ENCODE data around the gene MTIF3.
"Not testable (repeated sequence)": the region's sequence is repeated elsewhere in the genome, so short reads cannot be mapped to it uniquely, and the experiment has no call there.

The MTIF3 gene

GRCh38 chr13:27406178-27406939 is 44.0 kb downstream of the MTIF3 start:
- DNase-seq (ENCODE audit: insufficient read length) (no peak), FAIRE-seq (no peak)
- TF ChIP-seq POLR2A (IDR thresholded peaks at IDR 0.05; ENCODE audit: low read depth, low read length) (no peak), TAF1 (IDR thresholded peaks at IDR 0.05; ENCODE audit: borderline replicate concordance, low read depth, low read length) (no peak), POLR2AphosphoS5 (IDR thresholded peaks at IDR 0.05; ENCODE audit: low read depth, low read length) (no peak)

GRCh38 chr13:27405546-27406134 is 44.7 kb downstream of the MTIF3 start:
- no peak for TF ChIP-seq TAF1 (IDR thresholded peaks at IDR 0.05; ENCODE audit: borderline replicate concordance, low read depth, low read length)
- TF ChIP-seq POLR2A (IDR thresholded peaks at IDR 0.05; ENCODE audit: low read depth, low read length): no peak
- no peak for TF ChIP-seq POLR2AphosphoS5 (IDR thresholded peaks at IDR 0.05; ENCODE audit: low read depth, low read length)
- FAIRE-seq (no peak), DNase-seq (ENCODE audit: insufficient read length) (no peak)

GRCh38 chr13:27404680-27405079 is 45.7 kb downstream of the MTIF3 start:
- no peak for TF ChIP-seq POLR2AphosphoS5 (IDR thresholded peaks at IDR 0.05; ENCODE audit: low read depth, low read length)
- no peak for TF ChIP-seq TAF1 (IDR thresholded peaks at IDR 0.05; ENCODE audit: borderline replicate concordance, low read depth, low read length)
- TF ChIP-seq POLR2A (IDR thresholded peaks at IDR 0.05; ENCODE audit: low read depth, low read length): no peak
- DNase-seq (ENCODE audit: insufficient read length) (no peak), FAIRE-seq (no peak)

- TF ChIP-seq POLR2AphosphoS5 (IDR thresholded peaks at IDR 0.05; ENCODE audit: low read depth, low read length) (no peak), POLR2A (IDR thresholded peaks at IDR 0.05; ENCODE audit: low read depth, low read length) (no peak), TAF1 (IDR thresholded peaks at IDR 0.05; ENCODE audit: borderline replicate concordance, low read depth, low read length) (no peak)
- FAIRE-seq: no peak
- DNase-seq (ENCODE audit: insufficient read length): no peak
These were observed 46.5 kb downstream of the MTIF3 start for GRCh38 chr13:27403727-27404385.

GRCh38 chr13:27403203-27403678 is 47.1 kb downstream of the MTIF3 start:
- TF ChIP-seq POLR2A (IDR thresholded peaks at IDR 0.05; ENCODE audit: low read depth, low read length) (no peak), TAF1 (IDR thresholded peaks at IDR 0.05; ENCODE audit: borderline replicate concordance, low read depth, low read length) (no peak), POLR2AphosphoS5 (IDR thresholded peaks at IDR 0.05; ENCODE audit: low read depth, low read length) (no peak)
- DNase-seq (ENCODE audit: insufficient read length) (no peak), FAIRE-seq (no peak)

- DNase-seq (ENCODE audit: insufficient read length): no peak
- no peak for FAIRE-seq
- TF ChIP-seq POLR2A (IDR thresholded peaks at IDR 0.05; ENCODE audit: low read depth, low read length): no peak
These were observed 49.2 kb downstream of the MTIF3 start for GRCh38 chr13:27401210-27401609.

- FAIRE-seq; DNase-seq (ENCODE audit: insufficient read length): not testable (repeated sequence)
These were observed 50.0 kb downstream of the MTIF3 start for GRCh38 chr13:27400405-27400804.

GRCh38 chr13:27398360-27398759 is 52.0 kb downstream of the MTIF3 start:
- TF ChIP-seq TAF1 (IDR thresholded peaks at IDR 0.05; ENCODE audit: borderline replicate concordance, low read depth, low read length): no peak
- no peak for TF ChIP-seq POLR2AphosphoS5 (IDR thresholded peaks at IDR 0.05; ENCODE audit: low read depth, low read length)
- no peak for TF ChIP-seq POLR2A (IDR thresholded peaks at IDR 0.05; ENCODE audit: low read depth, low read length)
- FAIRE-seq (no peak), DNase-seq (ENCODE audit: insufficient read length) (no peak)

- no peak for FAIRE-seq
- TF ChIP-seq TAF1 (IDR thresholded peaks at IDR 0.05; ENCODE audit: borderline replicate concordance, low read depth, low read length) (no peak), POLR2AphosphoS5 (IDR thresholded peaks at IDR 0.05; ENCODE audit: low read depth, low read length) (no peak), POLR2A (IDR thresholded peaks at IDR 0.05; ENCODE audit: low read depth, low read length) (no peak)
- DNase-seq (ENCODE audit: insufficient read length): no peak
These were observed 54.0 kb downstream of the MTIF3 start for GRCh38 chr13:27396252-27396846.

GRCh38 chr13:27395007-27395510 is 55.3 kb downstream of the MTIF3 start:
- DNase-seq (ENCODE audit: insufficient read length) (no peak), FAIRE-seq (no peak)
- TF ChIP-seq POLR2AphosphoS5 (IDR thresholded peaks at IDR 0.05; ENCODE audit: low read depth, low read length) (no peak), POLR2A (IDR thresholded peaks at IDR 0.05; ENCODE audit: low read depth, low read length) (no peak), TAF1 (IDR thresholded peaks at IDR 0.05; ENCODE audit: borderline replicate concordance, low read depth, low read length) (no peak)

GRCh38 chr13:27393101-27393500 is 57.3 kb downstream of the MTIF3 start:
- FAIRE-seq: no peak
- TF ChIP-seq POLR2AphosphoS5 (IDR thresholded peaks at IDR 0.05; ENCODE audit: low read depth, low read length) (no peak), POLR2A (IDR thresholded peaks at IDR 0.05; ENCODE audit: low read depth, low read length) (no peak), TAF1 (IDR thresholded peaks at IDR 0.05; ENCODE audit: borderline replicate concordance, low read depth, low read length) (no peak)

More at GRCh38 chr13:27393101-27393500, 57.3 kb downstream of the MTIF3 start:
- no peak for DNase-seq (ENCODE audit: insufficient read length)

Data from GM12892 (cell line).